Stimulated activated CD4-positive, alpha-beta T cell treated with anti-CD3 and anti-CD28 coated beads, Interleukin-1b, Interleukin-23, amount 100 ng/mL, for 1 hour (primary cell): Measurements from ENCODE around the gene PLEKHH2.
"Not testable (repeated sequence)": the region's sequence is repeated elsewhere in the genome, so short reads cannot be mapped to it uniquely, and the experiment has no call there.

Experiments used
- DNase-seq, 2 donors: peaks; one replicate each; pipeline ENCODE4 v3.0.0-alpha.2; 2020; ENCODE audit warnings: low read depth in 2 of 2

Gene PLEKHH2

GRCh38 chr2:43636621-43637020 is 439 bp upstream of the PLEKHH2 start:
- no peak for DNase-seq

- no peak for DNase-seq
Measured at GRCh38 chr2:43642363-43642762, 5.3 kb downstream of the PLEKHH2 start.

GRCh38 chr2:43643680-43644079 is 6.6 kb downstream of the PLEKHH2 start:
- no peak for DNase-seq

GRCh38 chr2:43648994-43649701 is 12.1 kb downstream of the PLEKHH2 start:
- DNase-seq: no peak

- no peak for DNase-seq
Measured at GRCh38 chr2:43653506-43653905, 16.4 kb downstream of the PLEKHH2 start.

- no peak for DNase-seq
Measured at GRCh38 chr2:43657241-43657640, 20.2 kb downstream of the PLEKHH2 start.

- DNase-seq: no peak
Measured at GRCh38 chr2:43675646-43676321, 38.7 kb downstream of the PLEKHH2 start.

- DNase-seq: peak in 1 of 2 donors; percentile 5
Measured at GRCh38 chr2:43676322-43677050, 39.4 kb downstream of the PLEKHH2 start, which contains the start of gene C1GALT1C1L. Gene C1GALT1C1L, minus strand, starts transcription at chr2:43676429. Its CDS starts 107 bp downstream, at chr2:43676322.

- not testable (repeated sequence) for DNase-seq
Measured at GRCh38 chr2:43677783-43678182, 40.7 kb downstream of the PLEKHH2 start.

GRCh38 chr2:43685357-43685756 is 48.3 kb downstream of the PLEKHH2 start:
- no peak for DNase-seq

GRCh38 chr2:43689999-43690398 is 52.9 kb downstream of the PLEKHH2 start:
- no peak for DNase-seq

GRCh38 chr2:43692428-43692994 is 55.5 kb downstream of the PLEKHH2 start:
- DNase-seq: no peak

- not testable (repeated sequence) for DNase-seq
Measured at GRCh38 chr2:43698140-43698539, 61.1 kb downstream of the PLEKHH2 start.

- no peak for DNase-seq
Measured at GRCh38 chr2:43699761-43700160, 62.7 kb downstream of the PLEKHH2 start.

- no peak for DNase-seq
Measured at GRCh38 chr2:43701111-43701510, 64.1 kb downstream of the PLEKHH2 start.

GRCh38 chr2:43707255-43708015 is 70.4 kb downstream of the PLEKHH2 start:
- DNase-seq: no peak

GRCh38 chr2:43708178-43708577 is 71.1 kb downstream of the PLEKHH2 start:
- no peak for DNase-seq

GRCh38 chr2:43708891-43709290 is 71.8 kb downstream of the PLEKHH2 start:
- no peak for DNase-seq

- DNase-seq: no peak
Measured at GRCh38 chr2:43710866-43711265, 73.8 kb downstream of the PLEKHH2 start.

- DNase-seq: no peak
Measured at GRCh38 chr2:43714164-43714563, 77.1 kb downstream of the PLEKHH2 start.

- no peak for DNase-seq
Measured at GRCh38 chr2:43715300-43716098, 78.4 kb downstream of the PLEKHH2 start.
